Measurements from ENCODE around the gene MTUS2.

- no peak for TF ChIP-seq CTCF (conservative IDR thresholded peaks at IDR 0.05 in 1 of 2, IDR thresholded peaks at IDR 0.05 in 1 of 2; ENCODE audit: extremely low read depth in 1 of 2, insufficient read depth in 1 of 2, low read depth in 1 of 2, low read length in 2 of 2)
- no peak for TF ChIP-seq EZH2 (IDR thresholded peaks at IDR 0.05; ENCODE audit: borderline replicate concordance, low read length)
Measured at GRCh38 chr13:28865149-28865744, 45.1 kb downstream of the MTUS2 start.

Data from mammary epithelial cell (primary cell).